AG04450 (cell line): ENCODE measurements around the gene TBCD. TPM values are rescaled to one million over a fixed set of nuclear protein-coding genes. Genes with fewer than 3 reads are reported as not detected.
"Not testable (repeated sequence)": the region's sequence is repeated elsewhere in the genome, so short reads cannot be mapped to it uniquely, and the experiment has no call there.

Experiments
- CTCF ChIA-PET: fragments of 300-600, 350-600 bp; formaldehyde crosslinking; extraction: SDS; loops from one replicate; lab custom pipeline; 2022; ENCODE audit warnings: antibody characterized with exemption, inconsistent platforms; lab: Charles Lee
- POLR2A ChIA-PET: fragments of 350-600 bp; formaldehyde crosslinking; extraction: SDS; loops from one replicate; lab custom pipeline; 2021; ENCODE audit warnings: antibody characterized with exemption, inconsistent platforms; lab: Yijun Ruan, JAX
- DNase-seq: peaks from one replicate; pipeline ENCODE4 v3.0.0-alpha.2; 2011; ENCODE audit warnings: low read depth, low spot score
- H3K27ac ChIP-seq: one replicate; pipeline ENCODE4 v1.5.1; 2012; ENCODE audit warnings: low read depth, low read length, control low read depth
- H3K27me3 ChIP-seq: one replicate; pipeline ENCODE4 v1.6.0; 2012; ENCODE audit warnings: low read length; ENCODE audit not compliant: control insufficient read depth, insufficient read depth
- H3K4me3 ChIP-seq: 2 replicates; pipeline ENCODE4 v1.5.1; 2011; ENCODE audit warnings: mild to moderate bottlenecking, low read depth, low read length, control low read depth
- H3K9me3 ChIP-seq: 2 replicates; pipeline ENCODE4 v1.5.1; 2012; ENCODE audit warnings: low read length; ENCODE audit not compliant: control insufficient read depth, insufficient read depth
- CTCF ChIP-seq: IDR thresholded peaks from 2 replicates; pipeline ENCODE4 v1.5.1; 2011; ENCODE audit warnings: low read depth, low read length, control low read depth, inconsistent platforms
- polyA plus RNA-seq: library from polyadenylated mRNA; depleted of rRNA; stranded (reverse); fragments of >200 nt; gene quantifications from 2 replicates; pipeline ENCODE4 v1.2.3, GENCODE V29; 2011

Gene TBCD
- polyA plus RNA-seq, 1 experiment: 28.5 TPM

GRCh38 chr17:82769041-82769440 lies 17.2 kb downstream of the TBCD start:
- ChIA-PET POLR2A (no interaction called here), CTCF (interaction anchor here (2.2 kb wide), 1 partner anchor 100 kb away, joined by 10 read pairs; no protein-coding TSS in a partner anchor)
- DNase-seq: no peak
- no peak for TF ChIP-seq CTCF
- no peak overlapping the region for H3K4me3 ChIP-seq
- no peaks in the 10 kb centered on the region; the same call in 1 of the 2 replicates for H3K9me3 ChIP-seq
- no peaks in the 10 kb centered on the region for H3K27me3 ChIP-seq
- no peak overlapping the region for H3K27ac ChIP-seq

- Histone ChIP-seq H3K27me3 (no peaks in the 10 kb centered on the region), H3K9me3 (no peaks in the 10 kb centered on the region; the same call in 1 of the 2 replicates), H3K4me3 (no peak overlapping the region), H3K27ac (no peak overlapping the region)
- peak; percentile 36 for DNase-seq
- ChIA-PET POLR2A (no interaction called here), CTCF (interaction anchor here (0.6 to 3.2 kb wide), 3 partner anchors 9 to 104 kb away, joined by 3 to 15 read pairs (median 8); no protein-coding TSS in a partner anchor)
- TF ChIP-seq CTCF: no peak
Observed at GRCh38 chr17:82772026-82772425, 20.2 kb downstream of the TBCD start.

GRCh38 chr17:82774456-82774855 lies 22.6 kb downstream of the TBCD start:
- H3K9me3 ChIP-seq, POLR2A ChIA-PET, H3K4me3 ChIP-seq, H3K27me3 ChIP-seq, DNase-seq, H3K27ac ChIP-seq: not testable (repeated sequence)
- CTCF ChIA-PET: interaction anchor here (0.6 to 1.6 kb wide), 5 partner anchors 10 to 397 kb away, joined by 3 to 5 read pairs (median 3); no protein-coding TSS in a partner anchor

GRCh38 chr17:82775001-82775823 lies 23.3 kb downstream of the TBCD start:
- no peak overlapping the region for H3K4me3 ChIP-seq
- peak; percentile 81 for TF ChIP-seq CTCF
- no peaks in the 10 kb centered on the region for H3K27me3 ChIP-seq
- no peak overlapping the region for H3K27ac ChIP-seq
- H3K9me3 ChIP-seq: no peaks in the 10 kb centered on the region; the same call in 1 of the 2 replicates
- CTCF ChIA-PET: interaction anchor here (0.6 to 1.6 kb wide), 7 partner anchors 9 to 396 kb away, joined by 3 to 5 read pairs (median 3); no protein-coding TSS in a partner anchor
- POLR2A ChIA-PET: no interaction called here
- DNase-seq: no peak

GRCh38 chr17:82776454-82776853 lies 24.6 kb downstream of the TBCD start:
- ChIA-PET CTCF (interaction anchor here (0.7 to 1.5 kb wide), 2 partner anchors 108 to 147 kb away, joined by 3 to 4 read pairs; no protein-coding TSS in a partner anchor), POLR2A (no interaction called here)
- Histone ChIP-seq H3K27me3 (no peaks in the 10 kb centered on the region), H3K4me3 (no peak overlapping the region), H3K27ac (no peak overlapping the region), H3K9me3 (no peaks in the 10 kb centered on the region; the same call in 1 of the 2 replicates)
- TF ChIP-seq CTCF: no peak
- no peak for DNase-seq
